Breast epithelium (tissue), 3 donors: ENCODE results near the gene SPTBN5.

ENCODE experiments used
- CTCF ChIP-seq, 3 donors: fragments of 450-650 bp; IDR thresholded peaks; one replicate each; pipeline ENCODE4 v1.5.1; 2016 to 2017; ENCODE audit warnings: antibody characterized with exemption in 3 of 3, mild to moderate bottlenecking in 3 of 3, moderate library complexity in 3 of 3
- POLR2A ChIP-seq: fragments of 450-650 bp; IDR thresholded peaks from one replicate; pipeline ENCODE4 v1.6.1; 2016; ENCODE audit warnings: antibody characterized with exemption, mild to moderate bottlenecking, moderate library complexity
- POLR2AphosphoS5 ChIP-seq, 3 donors: sonication (generic); formaldehyde crosslinking; IDR thresholded peaks; one replicate each; pipeline ENCODE4 v1.6.1; 2017; ENCODE audit warnings: antibody characterized with exemption in 3 of 3

GRCh38 chr15:41925086-41925608, 31.3 kb upstream of the SPTBN5 start:
- TF ChIP-seq CTCF (IDR thresholded peaks at IDR 0.05) (no peak), POLR2AphosphoS5 (IDR thresholded peaks at IDR 0.05) (no peak), POLR2A (no peak)
